ENCODE results near the gene DDX41.
"Not testable (repeated sequence)": the region's sequence is repeated elsewhere in the genome, so short reads cannot be mapped to it uniquely, and the experiment has no call there.

DDX41 gene

DNA sequence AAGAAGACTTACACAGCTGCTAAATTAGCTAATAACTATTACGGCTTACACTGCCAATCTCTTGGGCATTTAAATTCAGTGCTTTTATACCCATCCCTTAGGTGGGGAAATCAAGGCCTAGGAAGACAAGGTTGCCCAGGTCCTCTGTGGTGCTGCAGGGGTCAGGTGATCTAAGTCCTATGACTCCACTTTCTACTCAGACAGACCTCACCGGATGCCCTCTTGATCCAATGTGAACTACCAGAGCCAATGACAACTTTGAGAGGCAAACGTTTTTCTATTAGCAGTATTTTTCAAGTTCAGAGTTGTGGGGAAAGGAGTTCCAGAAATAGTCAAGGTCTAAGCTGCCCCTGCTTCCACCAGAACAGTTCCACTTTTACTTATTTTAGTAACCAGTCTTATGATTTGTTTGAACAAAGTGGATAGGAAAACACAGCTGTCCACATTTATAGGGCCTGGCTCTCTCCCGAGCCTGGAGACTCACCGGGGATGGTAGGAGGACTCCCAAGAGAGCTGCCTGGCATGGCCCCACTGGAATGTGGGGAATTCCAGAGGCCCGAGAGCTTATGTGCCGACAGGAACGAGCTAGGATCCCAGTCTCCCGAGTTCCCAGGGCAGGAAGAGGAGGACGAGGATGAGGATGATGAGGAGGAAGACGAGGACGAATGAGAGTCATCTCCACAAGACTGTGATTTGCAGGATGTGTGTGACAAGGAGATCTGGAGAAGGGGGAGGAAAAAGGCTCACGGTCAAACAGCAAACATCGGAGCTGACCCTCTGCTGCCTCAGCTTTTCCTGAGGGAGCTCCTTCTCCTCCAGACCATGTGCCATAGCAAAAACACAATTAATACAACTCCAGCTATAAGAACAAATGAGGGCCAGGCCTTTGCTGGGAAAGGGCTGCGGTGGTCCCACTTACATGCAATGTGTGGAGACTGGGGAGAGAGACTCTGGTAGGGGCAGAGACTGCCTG, 20.9 kb upstream of the DDX41 start:
- no peak for DNase-seq

DNA sequence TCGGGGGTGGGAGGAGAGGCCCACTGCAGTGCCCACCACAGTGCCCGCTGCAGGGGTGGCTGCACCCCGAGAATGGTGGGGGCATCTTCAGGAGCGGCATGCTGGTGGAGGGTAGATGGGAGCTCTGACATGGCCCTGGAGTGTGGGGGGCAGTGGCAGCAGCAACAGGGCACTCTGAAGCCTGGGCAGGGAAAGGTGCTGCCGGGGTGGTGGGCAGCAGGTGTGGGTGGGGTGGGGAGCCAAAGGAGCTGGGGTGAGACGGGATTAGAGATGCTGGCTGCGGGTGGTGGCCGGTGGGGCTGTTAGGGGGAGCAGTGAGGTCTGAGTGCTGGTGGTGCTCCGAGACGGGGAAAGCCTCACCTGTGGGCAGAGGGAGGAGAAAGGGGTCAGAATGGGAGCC, 19.6 kb upstream of the DDX41 start:
- DNase-seq: no peak

DNA sequence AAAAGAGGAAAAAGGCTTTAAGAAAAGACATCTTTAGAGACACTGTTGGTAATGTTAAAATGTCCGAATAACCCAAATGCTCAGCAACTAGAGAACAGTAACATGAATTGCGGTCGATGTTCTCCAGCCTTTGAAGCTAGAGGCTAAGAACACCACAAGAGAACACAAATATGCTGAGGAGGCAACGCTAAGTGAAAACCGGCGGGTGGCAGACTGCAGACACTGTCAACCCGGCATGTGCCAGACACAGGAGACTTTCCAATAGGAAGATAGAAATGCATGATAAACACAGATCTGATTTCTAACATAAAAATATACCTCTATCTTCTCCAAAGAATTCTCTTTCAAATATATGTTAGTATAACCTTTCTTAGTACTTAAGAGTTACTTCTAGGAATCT, 18.4 kb upstream of the DDX41 start:
- DNase-seq: no peak

DNA sequence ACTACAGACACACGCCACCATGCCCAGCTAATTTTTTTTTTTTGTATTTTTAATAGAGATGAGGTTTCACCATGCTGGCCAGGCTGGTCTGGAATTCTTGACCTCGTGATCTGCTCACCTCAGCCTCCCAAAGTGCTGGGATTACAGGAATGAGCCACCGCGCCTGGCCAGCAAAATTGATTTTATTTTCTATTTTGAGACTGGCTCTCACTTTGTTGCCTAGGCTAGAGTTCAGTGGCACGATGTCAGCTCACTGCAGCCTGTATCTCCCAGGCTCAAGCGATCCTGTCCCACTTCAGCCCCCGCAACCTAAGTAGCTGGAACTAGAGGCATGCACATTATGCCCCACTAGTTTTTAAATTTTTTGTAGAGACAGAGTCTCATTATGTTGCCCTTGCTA, 17.7 kb upstream of the DDX41 start:
- DNase-seq: not testable (repeated sequence)

DNA sequence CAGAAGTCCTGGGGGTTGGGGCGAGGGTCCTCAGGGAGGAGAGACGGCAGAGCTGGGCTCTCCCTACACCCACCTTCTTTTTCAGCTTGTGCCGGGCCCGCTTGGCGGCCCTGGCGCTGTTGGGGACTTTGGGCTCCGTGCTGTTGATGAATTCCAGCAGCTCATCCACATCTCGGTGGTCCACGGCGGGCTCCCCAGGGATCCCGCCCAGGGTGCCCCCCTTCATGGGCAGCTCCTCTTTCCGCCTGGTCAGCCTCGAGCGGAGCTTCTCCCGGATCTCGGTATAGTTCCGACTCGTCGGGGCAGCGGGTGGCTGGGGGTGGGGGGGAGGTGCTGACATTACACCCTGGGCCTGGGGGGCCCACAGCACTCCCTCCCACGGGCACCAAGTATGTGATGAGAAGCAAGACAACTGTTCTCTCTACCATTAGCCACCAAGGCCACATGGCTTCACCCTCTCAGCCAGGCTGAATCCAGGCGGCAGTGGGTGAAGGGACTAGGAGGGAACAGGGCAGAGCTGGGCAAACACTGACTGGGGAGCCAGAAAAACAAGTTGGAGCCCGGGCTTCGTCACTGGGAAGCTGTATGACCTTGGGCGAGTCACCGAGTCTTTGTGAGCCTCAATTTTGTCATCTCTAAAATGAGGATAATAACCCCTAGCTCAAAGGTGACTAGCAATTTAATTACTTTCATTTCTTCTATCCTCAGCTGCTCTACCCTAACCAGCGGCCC, 14.6 kb upstream of the DDX41 start:
- DNase-seq: no peak

DNA sequence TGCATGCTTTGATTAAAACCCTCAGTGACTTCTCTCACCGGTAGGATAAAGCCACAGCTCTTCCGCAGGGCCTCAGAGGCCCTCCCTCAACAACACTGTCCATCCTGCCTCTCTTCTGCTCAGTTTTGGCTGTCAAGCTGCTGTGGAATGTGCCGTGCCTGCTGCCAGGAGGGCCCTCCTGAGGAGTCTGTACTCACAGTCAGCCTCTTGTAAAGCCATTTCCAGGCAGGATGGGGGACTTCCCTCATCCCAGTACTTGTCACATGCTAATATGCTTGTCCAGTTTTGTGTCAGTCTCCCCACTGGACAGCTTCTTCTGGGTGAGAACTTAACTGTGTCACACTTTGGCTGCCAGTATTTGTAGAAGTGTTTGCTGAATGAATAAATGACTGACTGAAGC, 13.9 kb upstream of the DDX41 start:
- DNase-seq: no peak

DNA sequence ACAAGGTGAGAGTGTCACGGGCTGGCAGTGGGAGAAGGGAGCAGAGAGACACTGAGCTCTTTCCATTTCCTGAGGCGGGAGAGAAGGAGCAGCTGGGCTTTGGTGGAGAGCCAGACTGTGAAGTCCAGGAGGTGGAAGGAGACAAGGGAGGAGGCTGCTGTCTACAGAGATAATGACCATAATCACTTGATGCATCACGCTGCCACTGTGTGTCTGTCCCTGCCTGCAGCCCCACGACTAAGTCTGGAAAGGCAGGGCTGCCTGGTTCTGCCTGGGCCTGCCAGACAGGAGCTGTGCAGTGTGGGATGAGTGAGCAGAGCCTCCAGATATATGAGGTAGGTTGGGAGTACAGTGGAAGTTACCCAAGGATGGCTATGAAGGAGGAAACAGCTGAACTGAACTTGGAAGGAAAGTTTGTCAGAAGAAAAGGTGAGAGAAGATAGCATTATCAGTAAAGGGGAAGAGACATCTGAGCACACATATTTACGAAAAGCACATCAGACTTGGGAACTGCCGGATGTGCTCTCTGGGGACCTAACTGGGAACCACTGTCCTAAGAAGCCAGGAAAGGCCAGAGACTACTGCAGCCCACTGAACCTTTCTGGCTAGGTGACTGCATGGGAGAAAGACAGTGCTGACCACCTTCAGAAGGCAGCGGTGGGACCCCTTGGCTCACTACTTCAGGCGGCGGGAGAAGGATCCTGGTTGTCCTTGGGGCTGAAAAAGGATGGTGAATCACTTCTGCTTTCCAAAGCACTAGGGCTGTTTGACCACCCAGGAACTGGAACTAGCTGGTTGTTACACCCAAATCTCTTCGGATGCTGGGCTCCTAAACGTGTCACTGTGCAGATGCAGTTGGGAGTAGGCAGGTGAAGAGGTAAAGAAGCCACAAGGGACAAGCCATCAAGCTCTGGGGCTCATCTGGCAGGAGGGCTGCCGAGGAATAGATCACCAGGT, 12.8 kb upstream of the DDX41 start:
- DNase-seq: no peak

DNA sequence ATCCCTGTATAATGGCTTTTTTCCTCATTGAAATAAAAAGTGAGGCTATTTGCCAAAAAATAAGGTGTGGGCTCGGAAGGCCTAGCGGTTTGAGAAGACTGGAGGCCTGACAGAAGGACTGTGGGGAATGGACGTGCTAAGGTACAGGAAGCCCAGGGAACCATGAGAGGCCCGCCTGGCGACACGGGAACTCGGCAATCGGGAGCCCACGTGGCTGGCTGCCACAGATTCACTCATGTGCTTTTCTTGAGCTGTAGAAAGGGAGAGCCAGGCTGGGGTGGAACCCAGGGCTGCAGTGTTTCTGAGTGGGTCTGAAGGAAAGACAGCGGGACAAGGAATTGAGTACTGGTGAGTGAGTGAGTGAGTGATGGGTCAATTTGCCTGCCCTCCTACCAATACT, 11.9 kb upstream of the DDX41 start:
- DNase-seq: no peak

DNA sequence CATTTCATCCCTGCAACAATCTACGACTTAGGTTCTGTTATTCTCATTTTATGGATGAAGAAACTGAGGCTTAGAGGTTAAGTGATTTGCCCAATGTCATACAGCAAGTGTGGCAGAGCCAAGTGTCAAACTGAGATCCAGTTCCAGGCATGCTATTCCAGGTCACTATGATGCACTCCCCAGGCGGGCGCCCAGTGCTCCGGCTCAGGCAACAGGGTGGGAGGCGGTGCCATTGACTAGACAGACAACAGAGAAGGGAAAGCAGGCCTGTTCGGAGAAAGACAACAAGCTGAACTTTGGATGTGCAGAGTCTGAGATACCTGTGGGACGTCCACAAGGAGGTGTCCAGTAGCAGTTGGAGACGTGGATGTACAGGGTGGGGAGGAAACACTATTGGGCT, 10.8 kb upstream of the DDX41 start:
- DNase-seq: no peak

DNA sequence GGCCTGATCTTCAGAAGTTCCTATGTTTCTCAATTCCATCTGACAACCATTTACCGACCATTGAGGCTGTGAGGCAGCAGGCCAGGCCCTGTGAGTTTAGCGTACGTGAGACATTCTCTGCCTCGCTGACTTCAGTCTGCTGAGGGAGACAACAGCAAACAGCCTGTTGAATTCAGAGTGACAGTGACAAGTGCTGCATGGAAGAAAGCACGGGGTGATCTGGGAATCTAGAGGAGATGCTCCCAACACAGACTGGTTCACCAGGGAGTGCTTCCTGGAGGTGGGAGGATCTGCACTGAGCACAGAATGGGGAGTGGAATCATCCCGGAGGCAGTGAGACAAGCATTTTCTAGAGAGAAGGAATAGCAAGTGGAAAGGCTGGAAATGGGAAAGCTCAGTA, 10.0 kb upstream of the DDX41 start:
- no peak for DNase-seq

DNA sequence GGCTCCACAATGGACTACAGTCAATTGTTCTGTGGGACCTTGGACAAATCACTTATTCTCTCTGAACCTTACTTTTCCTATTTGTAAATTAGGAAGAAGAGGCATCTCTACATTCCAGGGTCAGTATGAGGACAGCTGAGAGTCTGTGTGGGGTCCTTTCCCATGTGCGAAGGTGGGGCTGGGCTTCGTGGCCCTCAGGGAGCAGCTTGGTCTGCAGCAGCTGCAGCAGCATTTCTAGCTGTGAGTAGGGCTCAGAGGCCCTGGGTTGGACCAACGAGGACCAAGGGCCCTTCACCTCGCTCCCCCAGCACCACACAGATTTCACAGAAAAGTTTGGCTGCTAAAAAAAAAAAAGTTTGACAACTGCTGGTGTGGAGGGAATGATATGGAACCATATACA, 9.4 kb upstream of the DDX41 start:
- DNase-seq: no peak

DNA sequence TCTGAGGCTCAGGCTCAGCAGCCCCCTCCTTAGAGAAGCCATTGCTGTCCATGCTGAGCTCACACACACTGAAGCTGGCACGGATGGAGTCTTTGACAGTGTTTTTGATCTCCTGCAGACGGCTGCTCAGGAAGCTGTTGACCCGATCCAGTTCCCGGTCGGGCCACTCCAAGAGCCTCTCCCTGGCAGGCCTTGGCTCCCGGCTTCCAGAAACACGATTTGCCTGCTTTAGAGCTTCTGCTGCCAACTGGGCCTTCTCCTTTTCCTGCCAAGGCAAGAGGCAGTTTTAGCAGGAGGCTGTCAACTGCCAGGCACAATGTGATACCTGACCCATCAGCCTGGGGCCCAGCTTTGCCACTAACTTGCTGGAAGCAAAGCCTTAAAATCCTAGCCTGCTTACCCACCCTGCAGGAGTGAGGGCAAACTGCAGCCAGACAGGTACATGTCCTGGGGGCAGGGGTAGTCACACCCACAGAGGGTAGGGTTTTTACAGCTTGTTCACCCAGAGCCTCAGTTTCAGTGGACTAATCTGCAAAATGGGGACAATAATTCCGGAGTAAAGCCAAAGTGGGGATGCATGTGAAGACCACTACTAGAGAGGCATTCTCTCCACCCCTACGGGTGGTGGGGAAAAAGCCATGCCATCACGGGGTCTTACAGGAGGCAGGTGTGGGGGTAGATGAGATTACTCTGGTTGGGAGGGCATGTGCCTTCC, 8.3 kb upstream of the DDX41 start:
- DNase-seq: no peak

DNA sequence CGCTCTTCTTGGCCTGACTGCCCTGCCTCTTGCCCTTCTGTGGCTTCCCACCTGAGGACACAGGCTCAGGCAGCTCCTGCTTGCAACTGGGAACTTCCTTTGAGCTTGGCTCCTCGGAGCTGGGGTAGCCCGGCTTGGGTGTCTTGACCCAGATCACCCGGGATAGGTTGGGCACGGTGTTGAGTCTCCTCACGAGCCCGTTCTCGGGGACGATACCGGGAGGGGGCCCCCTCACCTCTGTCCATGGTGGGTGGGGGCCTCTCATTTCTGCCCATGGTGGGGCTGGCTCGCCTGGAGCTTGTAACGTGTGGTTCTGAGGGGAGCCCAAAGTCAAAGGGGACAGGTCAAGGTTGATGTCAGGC, 7.8 kb upstream of the DDX41 start:
- no peak for DNase-seq

DNA sequence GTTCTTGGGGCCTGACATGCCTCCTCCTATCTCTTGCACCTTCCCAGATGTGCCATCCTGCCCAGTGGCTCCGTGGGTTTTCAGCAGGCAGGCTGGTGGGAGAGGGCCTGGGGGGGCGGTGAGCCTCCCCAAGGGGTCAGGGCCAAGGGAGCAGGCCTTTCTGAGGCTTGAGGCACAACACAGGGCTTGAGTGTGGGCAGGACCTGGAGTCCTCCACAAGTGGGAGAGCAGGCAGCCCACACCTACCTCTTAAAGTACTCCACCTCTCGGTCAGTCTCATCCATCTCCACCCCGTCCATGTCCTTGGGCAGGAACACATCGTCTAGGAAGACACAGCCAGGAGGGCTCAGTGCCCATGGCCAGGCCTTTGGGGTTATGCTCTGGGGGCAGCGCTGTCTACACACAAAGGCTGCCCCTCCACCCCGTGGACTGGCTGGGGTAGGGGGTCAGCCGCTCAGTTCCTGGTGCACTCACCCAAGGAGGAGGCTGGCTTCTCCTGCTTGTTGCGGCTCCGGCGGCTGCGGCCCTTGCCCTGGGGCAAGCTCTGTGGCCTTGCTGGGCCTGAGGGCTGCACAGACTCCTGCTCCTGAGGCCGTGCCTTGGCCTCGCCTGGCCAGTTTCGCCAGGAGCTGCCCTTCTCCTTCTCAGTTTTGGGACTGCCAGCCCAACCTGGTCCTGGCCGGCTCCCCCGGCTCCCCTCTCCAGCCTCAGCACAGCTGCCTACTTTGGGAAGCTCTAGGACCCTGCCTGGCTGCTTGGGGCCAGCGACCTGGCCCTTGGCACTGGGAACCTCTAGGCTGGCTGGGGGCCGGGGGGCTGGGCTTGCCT, 7.2 kb upstream of the DDX41 start:
- no peak for DNase-seq

DNA sequence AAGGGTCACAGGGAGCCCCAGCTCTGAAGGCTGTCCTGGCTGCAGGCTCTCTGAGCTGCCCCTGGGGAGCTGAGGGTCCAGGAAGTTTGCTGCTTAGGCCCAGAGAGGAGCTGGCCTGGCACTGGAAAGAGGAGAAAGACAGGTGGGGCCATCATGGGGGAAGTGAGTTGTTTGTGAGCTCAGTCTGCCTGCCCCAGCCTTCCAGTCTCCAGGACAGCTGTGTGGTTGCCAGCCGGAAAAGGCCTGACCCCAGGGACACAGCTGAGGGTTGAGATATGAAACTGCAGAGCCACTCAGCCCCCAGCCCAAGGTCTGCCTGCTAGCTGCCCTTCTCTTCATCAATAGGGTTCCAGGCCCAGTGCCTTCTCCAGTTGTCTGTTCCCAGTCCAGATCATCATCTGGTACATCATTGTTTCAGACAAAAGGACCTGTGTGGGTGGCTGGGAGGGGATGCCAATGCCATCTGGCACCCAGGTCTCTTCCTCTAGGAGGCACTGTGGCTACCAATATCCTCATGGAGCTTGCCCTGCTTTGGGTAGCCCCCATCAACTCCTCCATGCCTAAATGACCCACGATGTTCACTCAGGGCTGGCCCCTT, 4.3 kb upstream of the DDX41 start:
- DNase-seq: no peak

DNA sequence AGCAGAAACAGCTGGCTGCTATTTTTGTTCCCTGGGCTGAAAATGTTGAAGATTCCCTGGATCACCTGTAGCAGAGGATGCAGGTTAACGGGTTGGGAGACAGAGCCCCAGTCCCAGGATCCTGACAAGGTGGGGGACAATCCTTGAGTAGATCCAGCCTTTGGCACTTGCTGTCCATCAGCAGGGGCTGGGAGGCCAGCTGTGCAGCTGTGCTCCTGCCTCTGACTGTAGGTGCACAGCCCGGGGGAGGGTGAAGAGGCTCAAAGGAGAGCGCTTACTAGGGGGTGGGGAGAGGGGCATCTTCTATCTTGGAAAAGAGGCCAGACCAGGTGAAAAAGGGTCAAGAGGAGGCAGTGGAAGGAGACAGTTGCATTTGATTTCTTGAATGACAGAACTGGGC, 3.5 kb upstream of the DDX41 start:
- DNase-seq: no peak

DNA sequence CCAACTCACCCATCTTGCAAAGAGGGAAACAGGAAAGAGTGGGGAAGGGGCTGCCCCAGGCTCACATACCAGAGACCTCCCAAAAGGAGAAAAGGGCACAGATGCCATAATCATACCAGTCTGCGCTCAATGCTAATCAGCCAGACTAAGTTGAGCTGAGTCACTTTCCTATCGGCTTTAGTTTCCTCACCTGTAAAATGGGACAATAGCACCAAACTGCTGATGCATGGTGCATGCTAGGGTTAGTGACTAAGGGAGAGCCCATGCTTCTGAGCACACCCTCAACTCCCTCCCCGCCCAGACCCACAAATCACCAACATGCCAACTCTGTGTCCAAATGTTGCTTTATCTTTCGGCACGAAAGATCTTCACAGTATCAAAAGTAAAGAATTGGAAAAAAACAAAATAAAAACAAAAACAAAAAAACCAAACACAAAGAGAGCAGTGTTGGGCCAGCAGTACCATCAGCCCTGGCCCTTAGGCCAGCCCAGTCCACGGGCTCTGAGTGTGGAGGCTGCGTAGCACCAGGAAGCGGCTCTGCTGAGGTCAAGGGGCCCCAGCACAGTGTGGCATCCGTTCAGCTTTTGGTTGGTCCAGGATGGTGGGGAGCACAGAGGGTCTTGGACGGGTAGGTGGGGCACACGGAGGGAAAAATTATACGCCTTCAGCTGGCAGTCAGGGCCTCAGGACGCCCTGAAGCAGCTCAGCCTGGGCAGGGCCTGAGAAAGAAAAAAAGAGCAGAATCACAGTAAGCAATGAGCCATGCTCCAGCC, 2.9 kb upstream of the DDX41 start:
- no peak for DNase-seq

DNA sequence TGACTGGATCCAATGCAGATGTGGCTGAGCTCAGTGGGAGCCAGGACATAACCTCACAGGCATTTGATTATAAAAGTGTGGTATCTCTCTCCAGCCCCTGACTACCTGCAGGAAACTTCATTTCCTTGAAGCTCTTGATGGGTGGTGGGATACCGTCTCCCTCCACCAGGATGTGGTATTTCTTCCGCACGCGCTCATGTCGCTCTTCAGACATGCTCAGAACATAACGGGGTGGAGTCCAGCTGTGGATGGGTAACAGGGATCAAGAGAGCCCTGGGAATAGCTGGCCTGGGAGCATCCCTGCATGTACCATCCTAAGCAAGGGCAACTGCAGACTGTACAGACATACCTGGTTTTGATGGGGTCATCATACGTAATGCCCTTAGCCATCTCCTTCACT, 1.2 kb downstream of the DDX41 start:
- DNase-seq: no peak

DNA sequence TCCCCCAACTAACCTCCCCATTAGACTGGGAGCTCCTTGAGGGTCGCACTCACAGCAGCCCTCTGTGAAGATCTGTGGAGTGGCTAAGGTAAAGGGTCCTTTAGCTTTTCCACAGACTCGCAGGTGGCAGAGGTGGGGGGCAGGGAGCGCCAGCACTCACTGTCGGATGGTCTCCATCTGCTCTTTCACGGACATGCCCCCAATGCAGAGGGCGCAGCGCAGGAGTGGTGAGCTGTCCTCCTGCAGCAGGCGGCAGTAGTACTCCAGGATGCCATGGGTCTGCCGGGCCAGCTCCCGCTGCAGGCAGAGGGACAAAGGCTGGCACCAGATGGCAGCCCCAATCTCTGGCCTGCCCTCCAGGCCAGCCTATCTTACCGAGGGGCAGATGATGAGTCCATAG, 2.2 kb downstream of the DDX41 start:
- no peak for DNase-seq

DNA sequence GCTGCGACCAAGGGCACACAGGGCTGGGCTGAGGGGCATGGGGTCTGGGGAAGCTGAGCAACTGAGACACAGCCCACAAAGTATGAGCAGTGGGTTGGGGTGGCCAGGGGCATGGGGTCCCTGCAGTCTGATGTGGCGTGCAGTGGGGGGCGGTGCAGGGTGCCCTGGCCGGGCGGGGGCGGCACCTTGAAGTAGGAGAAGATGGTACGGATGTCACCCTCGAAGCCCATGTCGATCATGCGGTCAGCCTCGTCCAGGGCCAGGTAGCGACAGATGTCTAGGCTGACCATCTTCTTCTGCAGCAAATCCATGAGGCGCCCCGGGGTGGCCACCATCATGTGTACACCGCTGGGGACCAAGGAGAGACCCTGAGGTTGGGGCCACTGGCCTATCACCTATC, 3.3 kb downstream of the DDX41 start:
- no peak for DNase-seq

All from stimulated activated CD4-positive, alpha-beta T cell treated with anti-CD3 and anti-CD28 coated beads, Interleukin-15, amount 100 ng/mL, for 24 hours (primary cell).